Posterior cingulate gyrus (tissue), 11 donors: ENCODE results near the gene SLC36A3.
"Not testable (repeated sequence)": the region's sequence is repeated elsewhere in the genome, so short reads cannot be mapped to it uniquely, and the experiment has no call there.

Experiments used
- DNase-seq, 10 donors: peaks; one replicate each; pipeline versions ENCODE4 v3.0.0 to v3.0.0-alpha.2; 2020 to 2021; ENCODE audit warnings: mixed read lengths in 3 of 10
- intact Hi-C: fragments of 100-400 bp; cut with DNase I; formaldehyde crosslinking; loops from one replicate; pipeline ENCODE4 v1.15.1; 2023

The SLC36A3 gene

DNA sequence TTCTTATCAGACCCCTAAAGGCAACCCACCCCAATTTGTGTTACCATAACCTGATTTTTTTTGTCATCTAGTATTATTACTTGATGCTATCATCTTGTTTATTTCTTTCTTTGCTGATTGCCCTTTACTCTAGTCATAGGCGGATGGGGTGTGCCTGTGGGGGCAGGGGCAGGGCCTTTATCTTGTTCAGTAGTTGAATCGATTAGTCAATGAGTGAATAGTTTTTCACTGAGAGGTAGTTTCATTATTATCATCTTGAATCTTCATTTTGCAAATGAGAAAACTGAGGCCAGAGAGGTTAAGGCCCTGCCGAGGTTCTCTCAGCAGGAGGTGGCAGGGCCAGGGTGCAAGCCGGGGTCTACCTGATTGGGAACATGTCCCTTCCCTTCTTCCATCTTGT is 60.0 kb downstream of the SLC36A3 start:
- no peak for DNase-seq
- intact Hi-C loops: no loop called here

DNA sequence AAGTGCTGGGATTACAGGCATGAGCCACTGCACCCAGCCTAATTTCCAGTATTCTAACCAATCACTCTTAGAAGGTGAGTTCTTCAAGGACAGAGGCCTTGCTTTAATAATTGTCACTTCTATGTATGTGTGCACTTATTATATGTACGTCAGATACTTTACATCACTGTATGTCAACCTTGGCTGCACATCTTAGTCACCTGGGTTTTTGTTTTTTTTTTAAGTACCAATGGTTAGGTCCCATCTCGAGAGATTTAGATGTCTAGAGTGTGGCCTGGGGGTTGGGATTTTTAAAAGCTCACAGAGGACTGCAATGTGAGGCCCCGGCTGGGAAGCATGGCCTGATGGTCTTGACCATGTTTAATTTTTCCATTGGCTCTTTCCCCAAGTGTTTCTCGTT is 60.4 kb downstream of the SLC36A3 start:
- intact Hi-C loops: no loop called here
- DNase-seq: no peak

- intact Hi-C loops: no loop called here
- DNase-seq: no peak
Observed at GRCh38 chr5:151240924-151241635, 62.5 kb downstream of the SLC36A3 start.

DNA sequence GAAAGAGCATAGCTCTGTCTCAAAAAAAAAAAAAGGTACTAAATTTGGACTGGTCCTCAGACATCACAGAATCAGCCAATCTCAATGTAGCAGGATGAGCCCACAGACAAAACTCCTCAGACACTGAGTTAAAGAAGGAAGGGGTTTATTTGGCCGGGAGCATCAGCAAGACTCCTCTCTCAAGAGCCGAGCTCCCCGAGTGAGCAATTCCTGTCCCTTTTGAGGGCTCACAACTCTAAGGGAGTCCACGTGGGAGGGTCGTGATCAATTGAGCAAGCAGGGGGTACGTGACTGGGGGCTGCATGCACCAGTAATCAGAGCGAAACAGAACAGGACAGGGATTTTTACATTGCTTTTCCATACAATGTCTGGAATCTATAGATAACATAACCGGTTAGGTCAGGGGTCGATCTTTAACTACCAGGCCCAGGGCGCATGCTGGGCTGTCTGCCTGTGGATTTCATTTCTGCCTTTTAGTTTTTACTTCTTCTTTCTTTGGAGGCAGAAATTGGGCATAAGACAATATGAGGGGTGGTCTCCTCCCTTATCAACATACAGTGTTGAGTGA is 63.2 kb downstream of the SLC36A3 start:
- DNase-seq, intact Hi-C loops: not testable (repeated sequence)

- DNase-seq: peak in 9 of 10 donors; percentile 19 to 95 (median 67)
- intact Hi-C loops: loop anchor here (5.0 kb wide), 1 partner anchor 112 kb away; no protein-coding TSS in a partner anchor
Observed at GRCh38 chr5:151239237-151239861, 64.2 kb downstream of the SLC36A3 start.

- intact Hi-C loops: loop anchor here (5.0 kb wide), 1 partner anchor 111 kb away; no protein-coding TSS in a partner anchor
- peak in 2 of 10 donors; percentile 63 to 67 for DNase-seq
Observed at GRCh38 chr5:151238303-151238741, 65.2 kb downstream of the SLC36A3 start.

DNA sequence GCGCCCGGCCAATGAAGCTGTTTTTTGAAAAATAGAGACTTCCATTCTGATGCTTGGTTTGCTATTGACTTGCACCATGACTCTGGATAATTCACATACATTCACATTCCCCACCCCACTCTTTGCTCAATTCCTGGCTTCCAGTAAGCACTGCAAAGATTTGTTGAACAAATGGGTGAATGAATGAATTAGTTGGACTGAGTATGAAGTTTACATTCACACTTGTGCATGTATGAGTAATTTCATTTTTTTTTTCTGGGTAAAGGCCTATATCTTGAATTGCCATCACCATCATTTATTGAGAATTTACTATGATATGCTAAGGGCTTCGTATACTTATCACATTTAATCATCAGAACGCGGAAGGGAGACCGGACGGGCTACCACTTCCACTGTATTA is 65.9 kb downstream of the SLC36A3 start:
- no peak for DNase-seq

DNA sequence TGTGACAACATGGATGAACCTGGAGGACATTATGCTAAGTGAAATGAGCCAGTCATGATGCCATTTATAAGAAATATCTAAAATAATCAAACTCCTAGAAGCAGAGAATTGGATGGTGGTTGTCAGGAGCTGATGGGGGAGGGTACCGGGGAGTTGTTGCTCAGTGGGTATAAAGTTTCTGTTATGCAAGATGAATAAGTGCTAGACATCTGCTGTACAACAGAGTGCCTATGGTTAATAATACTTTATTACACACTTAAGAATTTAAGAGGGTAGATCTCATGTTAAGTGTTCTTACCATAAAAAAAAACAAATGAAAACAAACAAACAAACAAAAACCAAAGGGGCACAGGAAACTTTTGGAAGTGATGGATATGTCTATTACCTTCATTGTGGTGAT is 66.7 kb downstream of the SLC36A3 start:
- intact Hi-C loops: loop anchor here (5.0 kb wide), 1 partner anchor 110 kb away; no protein-coding TSS in a partner anchor
- DNase-seq: no peak

More for the DNA sequence above, 65.9 kb downstream of the SLC36A3 start:
- intact Hi-C loops: loop anchor here (5.0 kb wide), 1 partner anchor 110 kb away; no protein-coding TSS in a partner anchor

- intact Hi-C loops: loop anchor here (5.0 kb wide), 1 partner anchor 108 kb away; no protein-coding TSS in a partner anchor
- not testable (repeated sequence) for DNase-seq
Observed at GRCh38 chr5:151235239-151235571, 68.4 kb downstream of the SLC36A3 start.

DNA sequence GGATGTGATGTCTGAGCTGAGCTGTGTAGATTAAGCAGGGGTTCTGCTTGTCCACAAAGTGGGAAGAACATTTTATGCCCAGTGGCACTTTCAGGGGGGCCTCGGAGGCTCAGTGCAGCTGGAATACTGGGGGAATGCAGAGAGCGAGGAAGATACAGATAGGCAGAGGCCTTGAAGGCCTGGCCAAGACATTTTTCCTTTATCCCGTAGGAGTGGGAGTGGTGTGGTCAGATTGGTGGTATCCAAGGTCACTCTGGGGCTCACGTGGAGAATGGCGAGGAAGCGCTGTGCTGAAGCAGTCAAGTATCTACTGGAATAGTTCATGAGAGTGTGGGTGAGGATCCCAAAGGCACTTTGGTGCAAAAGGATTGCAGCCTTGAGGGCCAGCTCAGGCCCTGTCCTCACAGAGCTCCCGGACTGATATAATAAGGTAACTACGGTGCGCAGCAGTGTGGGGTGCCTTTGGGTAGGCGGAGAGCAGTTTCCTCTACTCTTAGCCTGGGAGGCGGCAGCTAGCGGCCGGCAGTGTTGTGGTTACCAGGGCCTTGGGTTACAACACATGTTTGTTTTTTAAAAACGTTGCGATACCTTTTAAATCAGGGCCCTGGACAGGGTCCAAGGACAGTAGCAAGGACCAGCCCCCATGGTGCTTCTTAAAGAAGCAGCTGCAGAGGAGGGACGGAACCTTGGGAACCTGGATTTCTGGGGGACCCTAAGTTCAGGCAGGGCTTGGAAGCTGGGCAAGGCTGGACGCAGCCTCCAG is 68.9 kb downstream of the SLC36A3 start:
- intact Hi-C loops: loop anchor here (5.0 kb wide), 1 partner anchor 107 kb away; no protein-coding TSS in a partner anchor
- DNase-seq: peak in 2 of 10 donors; percentile 63 to 83

DNA sequence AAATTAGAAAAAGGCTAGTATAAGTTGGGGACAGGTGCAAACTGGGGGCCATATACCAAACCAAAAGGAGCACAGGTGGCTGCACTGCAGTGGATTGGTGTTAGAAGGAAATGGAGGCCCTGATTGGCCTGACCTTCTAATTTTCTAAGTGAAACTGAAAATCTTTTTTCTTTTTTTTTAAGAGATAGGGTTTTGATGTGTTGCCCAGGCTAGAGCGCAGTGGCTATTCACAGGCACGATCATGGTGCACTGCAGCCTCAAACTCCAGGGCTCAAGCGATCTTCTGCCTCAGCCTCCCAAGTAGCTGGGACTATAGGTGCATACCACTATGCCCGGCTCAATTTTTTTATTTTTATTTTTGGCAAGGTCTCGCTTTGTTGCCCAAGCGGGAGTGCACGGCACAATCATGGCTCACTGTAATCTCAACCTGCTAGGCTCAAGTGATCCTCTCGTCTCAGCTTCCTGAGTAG is 69.9 kb downstream of the SLC36A3 start:
- DNase-seq: no peak
- intact Hi-C loops: no loop called here

GRCh38 chr5:151231359-151231758 is 72.2 kb downstream of the SLC36A3 start:
- no peak for DNase-seq
- intact Hi-C loops: no loop called here

DNA sequence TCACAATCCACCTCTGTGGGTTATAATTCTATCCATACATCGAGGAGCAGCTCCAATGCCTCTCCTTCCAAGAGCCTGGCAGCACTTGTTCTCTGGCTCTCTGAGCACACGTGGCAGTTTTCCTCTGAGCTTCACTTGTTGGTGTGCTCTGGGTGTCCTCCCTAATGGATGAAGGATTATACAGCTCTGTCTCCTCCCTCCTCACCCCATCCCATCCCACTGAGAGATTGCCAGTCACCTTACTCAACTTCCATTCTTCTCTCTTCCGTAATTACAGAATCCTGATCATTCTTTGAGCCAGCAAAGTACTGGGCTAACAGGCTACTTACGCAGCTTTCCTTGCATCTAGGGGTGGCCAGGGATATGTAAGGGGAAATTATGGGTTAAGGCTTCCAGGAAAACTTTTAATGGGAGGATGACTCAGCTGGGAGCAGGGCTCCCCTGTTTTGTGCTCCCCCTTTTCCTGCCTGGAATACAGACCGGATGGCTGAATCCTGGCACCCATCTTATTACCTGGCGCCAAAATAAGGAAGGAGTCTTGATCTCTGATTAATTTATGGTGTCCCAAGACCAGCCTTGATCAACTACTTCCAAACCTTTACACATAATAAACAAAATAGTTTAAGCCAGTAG is 73.4 kb downstream of the SLC36A3 start:
- intact Hi-C loops: no loop called here

GRCh38 chr5:151228986-151229385 is 74.6 kb downstream of the SLC36A3 start:
- intact Hi-C loops: no loop called here
- DNase-seq: no peak

More for the DNA sequence above, 73.4 kb downstream of the SLC36A3 start:
- no peak for DNase-seq

DNA sequence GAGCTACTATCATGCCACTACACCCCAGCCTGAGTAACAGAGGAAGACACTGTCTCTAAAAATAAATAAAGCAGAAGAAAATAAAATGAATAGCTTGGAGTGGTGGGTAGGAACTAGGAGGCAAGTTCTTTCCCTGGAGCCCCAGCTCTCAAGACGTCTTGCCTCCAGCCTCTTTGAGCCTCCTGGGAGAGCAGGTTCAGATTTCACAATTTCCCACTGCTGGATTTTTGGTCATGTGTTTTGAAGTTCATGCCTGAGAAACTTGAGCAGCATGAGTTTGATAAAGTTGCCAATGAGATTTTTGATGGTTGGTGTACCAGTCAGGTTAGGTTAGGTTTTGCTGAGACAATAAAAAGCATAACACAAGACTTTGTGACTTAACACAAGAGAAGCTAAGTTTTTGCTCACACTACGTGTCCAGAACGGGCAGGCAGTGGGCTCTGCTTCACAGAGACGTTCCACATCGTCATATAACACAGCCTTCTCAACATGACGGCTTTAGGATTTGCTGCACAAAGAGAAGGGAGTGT is 75.6 kb downstream of the SLC36A3 start:
- intact Hi-C loops: no loop called here
- no peak for DNase-seq
